ENCODE results near the gene A2ML1. TPM values are rescaled to one million over a fixed set of nuclear protein-coding genes. Genes with fewer than 3 reads are reported as not detected.
"Not testable (repeated sequence)": the region's sequence is repeated elsewhere in the genome, so short reads cannot be mapped to it uniquely, and the experiment has no call there.

The A2ML1 gene
- total RNA-seq, 1 donor from 2014 or later: 1.2 TPM

GRCh38 chr12:8907513-8907912, 85.1 kb downstream of the A2ML1 start:
- DNase-seq: no peak

- DNase-seq: no peak
These were observed 87.3 kb downstream of the A2ML1 start for GRCh38 chr12:8909752-8910151.

- DNase-seq: no peak
These were observed 89.3 kb downstream of the A2ML1 start for GRCh38 chr12:8911606-8912268.

GRCh38 chr12:8912914-8913313, 90.5 kb downstream of the A2ML1 start:
- DNase-seq: peak; percentile 4

- no peak for DNase-seq
These were observed 91.2 kb downstream of the A2ML1 start for GRCh38 chr12:8913702-8914032.

- peak; percentile 49 for DNase-seq
These were observed 91.8 kb downstream of the A2ML1 start, which contains the start of gene PHC1 for GRCh38 chr12:8914033-8914715. TSS of gene PHC1 (plus strand) at chr12:8914509. CDS start at chr12:8917678, 3,169 bp downstream.

GRCh38 chr12:8914716-8915526, 92.5 kb downstream of the A2ML1 start:
- DNase-seq: peak; percentile 14

GRCh38 chr12:8916154-8916553, 93.7 kb downstream of the A2ML1 start:
- DNase-seq: no peak

GRCh38 chr12:8917031-8917430, 94.6 kb downstream of the A2ML1 start:
- DNase-seq: no peak

- DNase-seq: no peak
These were observed 95.3 kb downstream of the A2ML1 start for GRCh38 chr12:8917751-8918150.

- not testable (repeated sequence) for DNase-seq
These were observed 97.2 kb downstream of the A2ML1 start for GRCh38 chr12:8919643-8920042.

- no peak for DNase-seq
These were observed 100.1 kb downstream of the A2ML1 start for GRCh38 chr12:8922544-8922943.

Other genes starting within 250 kb of the A2ML1 start
- not detected for gene AICDA, start 209.8 kb upstream of the A2ML1 start, total RNA-seq
- not detected for gene MFAP5, start 159.8 kb upstream of the A2ML1 start, total RNA-seq
- 220 TPM for gene RIMKLB, start 124.6 kb upstream of the A2ML1 start, total RNA-seq
- 28.7 TPM for gene PHC1, start 91.9 kb downstream of the A2ML1 start, total RNA-seq
- 81.9 TPM for gene M6PR, start 127.0 kb downstream of the A2ML1 start, total RNA-seq
- gene KLRG1, start 166.9 kb downstream of the A2ML1 start, total RNA-seq: 7.8 TPM

Measured in occipital lobe (tissue), 2 donors.